ENCODE results near the gene SS18L1.

GRCh38 chr20:62111148-62111547 is 32.4 kb upstream of the SS18L1 start:
- TF ChIP-seq GATA3 (IDR thresholded peaks at IDR 0.05; ENCODE audit: low read depth, low read length) (no peak), GATA2 (IDR thresholded peaks at IDR 0.05; ENCODE audit: low read depth, low read length) (no peak)
